GM21423 (cell line): ENCODE results near the gene RHOBTB1.

Experiments
- ATAC-seq: cut with Tn5 transposase; IDR thresholded peaks from one replicate; pipeline ENCODE4 v1.9.1; 2021; ENCODE audit warnings: mild to moderate bottlenecking, moderate library complexity; ENCODE audit not compliant: unreplicated experiment

Gene RHOBTB1

GRCh38 chr10:60943316-60944057, 498 bp downstream of the RHOBTB1 start:
- ATAC-seq: peak; percentile 28

- ATAC-seq: peak; percentile 45
These were observed 1.1 kb downstream of the RHOBTB1 start for GRCh38 chr10:60942788-60943315.

GRCh38 chr10:60942134-60942787, 1.7 kb downstream of the RHOBTB1 start:
- ATAC-seq: no peak

GRCh38 chr10:60940446-60940845, 3.5 kb downstream of the RHOBTB1 start:
- no peak for ATAC-seq

- ATAC-seq: no peak
These were observed 6.0 kb downstream of the RHOBTB1 start for GRCh38 chr10:60937784-60938654.

GRCh38 chr10:60937022-60937421, 7.0 kb downstream of the RHOBTB1 start:
- ATAC-seq: no peak

GRCh38 chr10:60934215-60935175, 9.5 kb downstream of the RHOBTB1 start:
- ATAC-seq: no peak

- no peak for ATAC-seq
These were observed 11.2 kb downstream of the RHOBTB1 start for GRCh38 chr10:60932756-60933155.

- no peak for ATAC-seq
These were observed 13.7 kb downstream of the RHOBTB1 start for GRCh38 chr10:60930237-60930636.

GRCh38 chr10:60921633-60922032, 22.4 kb downstream of the RHOBTB1 start:
- no peak for ATAC-seq

- ATAC-seq: no peak
These were observed 23.5 kb downstream of the RHOBTB1 start for GRCh38 chr10:60920479-60920878.

GRCh38 chr10:60919551-60919950, 24.4 kb downstream of the RHOBTB1 start:
- ATAC-seq: no peak

GRCh38 chr10:60917331-60918280, 26.4 kb downstream of the RHOBTB1 start:
- no peak for ATAC-seq

- ATAC-seq: no peak
These were observed 28.0 kb downstream of the RHOBTB1 start for GRCh38 chr10:60916025-60916424.

- no peak for ATAC-seq
These were observed 29.3 kb downstream of the RHOBTB1 start for GRCh38 chr10:60914690-60915141.

GRCh38 chr10:60913657-60914056, 30.3 kb downstream of the RHOBTB1 start:
- no peak for ATAC-seq

- no peak for ATAC-seq
These were observed 30.9 kb downstream of the RHOBTB1 start for GRCh38 chr10:60913071-60913470.

GRCh38 chr10:60911715-60912114, 32.3 kb downstream of the RHOBTB1 start:
- ATAC-seq: no peak

GRCh38 chr10:60911216-60911615, 32.8 kb downstream of the RHOBTB1 start:
- ATAC-seq: no peak
